Adrenal gland (tissue), 5 donors: ENCODE measurements around the gene BSG.

Source experiments
- CTCF ChIP-seq, 6 experiments: fragments of 450-650 bp in 4 of 6; fragments of 200-600 bp in 2 of 6; sonication (generic) in 1 of 6; IDR thresholded peaks; 1 replicate in 5 of 6; 2 replicates in 1 of 6; pipeline versions ENCODE4 v1.5.1 to v1.8.0; 2016 to 2021; ENCODE audit warnings: antibody characterized with exemption in 6 of 6, mild to moderate bottlenecking in 2 of 6, moderate library complexity in 1 of 6
- POLR2A ChIP-seq, 2 donors: fragments of 450-650 bp; IDR thresholded peaks; one replicate each; pipeline ENCODE4 v1.6.1; 2017; ENCODE audit warnings: antibody characterized with exemption in 2 of 2, mild to moderate bottlenecking in 2 of 2, moderate library complexity in 1 of 2
- donor health status: DM: no; HTN: no; CAD: no.

- TF ChIP-seq POLR2A (IDR thresholded peaks at IDR 0.05) (no peak), CTCF (IDR thresholded peaks at IDR 0.05) (no peak)
These were observed 46.4 kb downstream of the BSG start for GRCh38 chr19:618674-619285.
